KOPT-K1 (cell line): Measurements from ENCODE around the gene CROT.

ENCODE experiments used
- H3K27ac ChIP-seq: fragments of 200-600 bp; sonication (generic); 2 replicates; pipeline ENCODE4 v1.5.1; 2016; ENCODE audit warnings: antibody characterized with exemption, mild to moderate bottlenecking, low read depth, low read length; ENCODE audit not compliant: poor library complexity, severe bottlenecking
- H3K36me3 ChIP-seq: fragments of 200-600 bp; sonication (generic); 2 replicates; pipeline ENCODE4 v1.5.1; 2017; ENCODE audit warnings: antibody characterized with exemption, mild to moderate bottlenecking, low read length, moderate library complexity; ENCODE audit not compliant: insufficient read depth
- H3K9me3 ChIP-seq: fragments of 200-600 bp; sonication (generic); 2 replicates; pipeline ENCODE4 v1.5.1; 2017; ENCODE audit warnings: antibody characterized with exemption, low read length, mild to moderate bottlenecking; ENCODE audit not compliant: insufficient read depth, poor library complexity, severe bottlenecking

CROT gene

GRCh38 chr7:87416682-87417587 lies 71.5 kb downstream of the CROT start:
- H3K27ac ChIP-seq = no peak overlapping the region
- H3K36me3 ChIP-seq = no peaks in the 10 kb centered on the region

GRCh38 chr7:87420173-87420572 lies 74.7 kb downstream of the CROT start:
- H3K36me3 ChIP-seq = no peaks in the 10 kb centered on the region
- H3K9me3 ChIP-seq = no peaks in the 10 kb centered on the region
- H3K27ac ChIP-seq = no peak overlapping the region

More at GRCh38 chr7:87416682-87417587, 71.5 kb downstream of the CROT start:
- no peaks in the 10 kb centered on the region for H3K9me3 ChIP-seq

GRCh38 chr7:87424075-87424474 lies 78.6 kb downstream of the CROT start:
- Histone ChIP-seq H3K9me3 (no peaks in the 10 kb centered on the region), H3K36me3 (no peaks in the 10 kb centered on the region), H3K27ac (no peak overlapping the region)

- Histone ChIP-seq H3K9me3 (no peaks in the 10 kb centered on the region), H3K36me3 (no peaks in the 10 kb centered on the region), H3K27ac (no peak overlapping the region)
Measured at GRCh38 chr7:87426160-87426559, 80.7 kb downstream of the CROT start.

GRCh38 chr7:87427288-87427687 lies 81.8 kb downstream of the CROT start:
- no peaks in the 10 kb centered on the region for H3K36me3 ChIP-seq
- no peak overlapping the region for H3K27ac ChIP-seq
- H3K9me3 ChIP-seq = no peaks in the 10 kb centered on the region

- Histone ChIP-seq H3K9me3 (no peaks in the 10 kb centered on the region), H3K27ac (no peak overlapping the region), H3K36me3 (no peaks in the 10 kb centered on the region)
Measured at GRCh38 chr7:87432536-87432935, 87.1 kb downstream of the CROT start.

GRCh38 chr7:87435546-87435945 lies 90.1 kb downstream of the CROT start:
- no peaks in the 10 kb centered on the region for H3K36me3 ChIP-seq
- H3K9me3 ChIP-seq = no peaks in the 10 kb centered on the region
- no peak overlapping the region for H3K27ac ChIP-seq

GRCh38 chr7:87445897-87446296 lies 100.4 kb downstream of the CROT start:
- Histone ChIP-seq H3K27ac (no peak overlapping the region), H3K36me3 (no peaks in the 10 kb centered on the region)

GRCh38 chr7:87447116-87447635 lies 101.7 kb downstream of the CROT start:
- no peak overlapping the region for H3K27ac ChIP-seq
- H3K9me3 ChIP-seq = no peaks in the 10 kb centered on the region
- no peaks in the 10 kb centered on the region for H3K36me3 ChIP-seq

More at GRCh38 chr7:87445897-87446296, 100.4 kb downstream of the CROT start:
- no peaks in the 10 kb centered on the region for H3K9me3 ChIP-seq

- Histone ChIP-seq H3K36me3 (no peaks in the 10 kb centered on the region), H3K9me3 (no peaks in the 10 kb centered on the region), H3K27ac (no peak overlapping the region)
Measured at GRCh38 chr7:87448388-87448787, 102.9 kb downstream of the CROT start.
